GM12878 (cell line): ENCODE results near the gene DDX31. TPM values are rescaled to one million over a fixed set of nuclear protein-coding genes. Genes with fewer than 3 reads are reported as not detected.

Experiments
- DPF2 ChIP-seq: fragments of 450-650 bp; IDR thresholded peaks from 2 replicates; pipeline ENCODE4 v1.6.1; 2017; ENCODE audit warnings: mild to moderate bottlenecking
- polyA plus RNA-seq, 11 experiments: library from polyadenylated mRNA; depleted of rRNA in 4 of 11; unstranded in 6 of 11; stranded (reverse) in 5 of 11; fragments of >200 nt; fragmentation: Nextera tagmentation in 4 of 11; fragmentation: Illumina TruSeq in 1 of 11; extraction: Ambion mirVana in 4 of 11; extraction: Trizol in 1 of 11; gene quantifications; 1 replicate in 1 of 11; 2 replicates in 10 of 11; pipeline versions ENCODE4 v1.2.1 to v1.2.3, GENCODE V29; 2011 to 2016; ENCODE audit warnings: inconsistent platforms in 2 of 11, missing spikeins in 2 of 11, low read depth in 1 of 11
- total RNA-seq, 4 experiments: library from RNA; depleted of rRNA in 3 of 4; stranded (reverse); fragments of >200 nt in 3 of 4; fragmentation: Illumina TruSeq in 1 of 4; extraction: Trizol in 1 of 4; gene quantifications; 2 replicates each; pipeline versions ENCODE4 v1.2.1 to v1.2.3, GENCODE V29; 2013 to 2021
- TF ChIP-seq, protein P1 (sequence below): IDR thresholded peaks from 2 replicates; pipeline ENCODE4 v1.6.1; 2012; ENCODE audit warnings: improper control_type of control experiment, low read depth, low read length; ENCODE audit not compliant: insufficient replicate concordance
- TF ChIP-seq, protein P2 (sequence below): fragments of 450-650 bp; IDR thresholded peaks from 2 replicates; pipeline ENCODE4 v1.6.1; 2017; ENCODE audit warnings: borderline replicate concordance
- TF ChIP-seq, protein P3 (sequence below): fragments of 450-650 bp; IDR thresholded peaks from 2 replicates; pipeline ENCODE4 v1.6.1; 2017; ENCODE audit warnings: antibody characterized with exemption, mild to moderate bottlenecking, moderate library complexity

Gene DDX31
- total and polyA plus RNA-seq, 10 of the 15 experiments (the other 5 are each of a cell fraction or from before 2014, with no cell fraction given) = 12.1 to 30.8 (median 20.8) TPM

DNA sequence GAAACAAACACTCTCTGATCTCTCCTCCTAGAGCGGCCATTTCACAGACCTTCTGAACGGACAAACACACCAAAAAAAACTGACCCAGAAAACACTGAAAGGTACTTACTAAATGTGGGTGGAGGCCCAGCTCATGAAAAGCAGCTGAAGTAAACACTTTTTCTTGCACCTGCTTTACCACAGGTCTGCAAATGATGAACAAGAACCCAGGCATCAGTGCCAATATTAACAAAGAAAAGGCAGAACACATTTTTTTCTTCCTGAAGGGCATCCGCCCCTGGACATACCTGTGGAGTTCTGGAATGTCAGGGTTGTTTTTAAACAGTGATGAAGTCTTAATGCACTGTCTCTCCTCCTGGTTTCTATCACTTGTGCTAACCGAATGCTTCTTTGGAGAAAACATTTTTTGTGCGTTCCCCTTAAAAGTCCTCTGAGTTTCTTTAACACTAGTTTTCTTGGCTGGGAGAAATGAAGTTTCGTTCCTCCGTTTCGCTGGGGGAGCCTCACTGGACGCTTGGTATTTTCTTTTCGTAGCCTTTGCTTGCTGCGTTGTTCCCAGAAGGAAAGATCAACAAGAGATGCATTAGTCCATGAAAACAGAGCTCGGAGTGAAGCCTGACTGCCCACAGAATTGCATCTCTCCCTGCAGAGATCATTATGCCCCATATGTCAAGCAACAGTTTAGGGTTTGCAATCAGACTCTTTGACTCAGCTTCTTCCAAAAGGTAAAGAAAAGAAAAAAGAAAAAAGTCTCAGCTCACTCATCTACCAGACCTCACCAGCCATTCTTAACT is 7.4 kb downstream of the DDX31 start (continued):
- TF ChIP-seq, protein P1, sequence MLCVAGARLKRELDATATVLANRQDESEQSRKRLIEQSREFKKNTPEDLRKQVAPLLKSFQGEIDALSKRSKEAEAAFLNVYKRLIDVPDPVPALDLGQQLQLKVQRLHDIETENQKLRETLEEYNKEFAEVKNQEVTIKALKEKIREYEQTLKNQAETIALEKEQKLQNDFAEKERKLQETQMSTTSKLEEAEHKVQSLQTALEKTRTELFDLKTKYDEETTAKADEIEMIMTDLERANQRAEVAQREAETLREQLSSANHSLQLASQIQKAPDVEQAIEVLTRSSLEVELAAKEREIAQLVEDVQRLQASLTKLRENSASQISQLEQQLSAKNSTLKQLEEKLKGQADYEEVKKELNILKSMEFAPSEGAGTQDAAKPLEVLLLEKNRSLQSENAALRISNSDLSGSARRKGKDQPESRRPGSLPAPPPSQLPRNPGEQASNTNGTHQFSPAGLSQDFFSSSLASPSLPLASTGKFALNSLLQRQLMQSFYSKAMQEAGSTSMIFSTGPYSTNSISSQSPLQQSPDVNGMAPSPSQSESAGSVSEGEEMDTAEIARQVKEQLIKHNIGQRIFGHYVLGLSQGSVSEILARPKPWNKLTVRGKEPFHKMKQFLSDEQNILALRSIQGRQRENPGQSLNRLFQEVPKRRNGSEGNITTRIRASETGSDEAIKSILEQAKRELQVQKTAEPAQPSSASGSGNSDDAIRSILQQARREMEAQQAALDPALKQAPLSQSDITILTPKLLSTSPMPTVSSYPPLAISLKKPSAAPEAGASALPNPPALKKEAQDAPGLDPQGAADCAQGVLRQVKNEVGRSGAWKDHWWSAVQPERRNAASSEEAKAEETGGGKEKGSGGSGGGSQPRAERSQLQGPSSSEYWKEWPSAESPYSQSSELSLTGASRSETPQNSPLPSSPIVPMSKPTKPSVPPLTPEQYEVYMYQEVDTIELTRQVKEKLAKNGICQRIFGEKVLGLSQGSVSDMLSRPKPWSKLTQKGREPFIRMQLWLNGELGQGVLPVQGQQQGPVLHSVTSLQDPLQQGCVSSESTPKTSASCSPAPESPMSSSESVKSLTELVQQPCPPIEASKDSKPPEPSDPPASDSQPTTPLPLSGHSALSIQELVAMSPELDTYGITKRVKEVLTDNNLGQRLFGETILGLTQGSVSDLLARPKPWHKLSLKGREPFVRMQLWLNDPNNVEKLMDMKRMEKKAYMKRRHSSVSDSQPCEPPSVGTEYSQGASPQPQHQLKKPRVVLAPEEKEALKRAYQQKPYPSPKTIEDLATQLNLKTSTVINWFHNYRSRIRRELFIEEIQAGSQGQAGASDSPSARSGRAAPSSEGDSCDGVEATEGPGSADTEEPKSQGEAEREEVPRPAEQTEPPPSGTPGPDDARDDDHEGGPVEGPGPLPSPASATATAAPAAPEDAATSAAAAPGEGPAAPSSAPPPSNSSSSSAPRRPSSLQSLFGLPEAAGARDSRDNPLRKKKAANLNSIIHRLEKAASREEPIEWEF = no peak
- TF ChIP-seq, protein P2, sequence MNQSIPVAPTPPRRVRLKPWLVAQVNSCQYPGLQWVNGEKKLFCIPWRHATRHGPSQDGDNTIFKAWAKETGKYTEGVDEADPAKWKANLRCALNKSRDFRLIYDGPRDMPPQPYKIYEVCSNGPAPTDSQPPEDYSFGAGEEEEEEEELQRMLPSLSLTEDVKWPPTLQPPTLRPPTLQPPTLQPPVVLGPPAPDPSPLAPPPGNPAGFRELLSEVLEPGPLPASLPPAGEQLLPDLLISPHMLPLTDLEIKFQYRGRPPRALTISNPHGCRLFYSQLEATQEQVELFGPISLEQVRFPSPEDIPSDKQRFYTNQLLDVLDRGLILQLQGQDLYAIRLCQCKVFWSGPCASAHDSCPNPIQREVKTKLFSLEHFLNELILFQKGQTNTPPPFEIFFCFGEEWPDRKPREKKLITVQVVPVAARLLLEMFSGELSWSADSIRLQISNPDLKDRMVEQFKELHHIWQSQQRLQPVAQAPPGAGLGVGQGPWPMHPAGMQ = no peak
- no peak for TF ChIP-seq DPF2
- TF ChIP-seq, protein P3, sequence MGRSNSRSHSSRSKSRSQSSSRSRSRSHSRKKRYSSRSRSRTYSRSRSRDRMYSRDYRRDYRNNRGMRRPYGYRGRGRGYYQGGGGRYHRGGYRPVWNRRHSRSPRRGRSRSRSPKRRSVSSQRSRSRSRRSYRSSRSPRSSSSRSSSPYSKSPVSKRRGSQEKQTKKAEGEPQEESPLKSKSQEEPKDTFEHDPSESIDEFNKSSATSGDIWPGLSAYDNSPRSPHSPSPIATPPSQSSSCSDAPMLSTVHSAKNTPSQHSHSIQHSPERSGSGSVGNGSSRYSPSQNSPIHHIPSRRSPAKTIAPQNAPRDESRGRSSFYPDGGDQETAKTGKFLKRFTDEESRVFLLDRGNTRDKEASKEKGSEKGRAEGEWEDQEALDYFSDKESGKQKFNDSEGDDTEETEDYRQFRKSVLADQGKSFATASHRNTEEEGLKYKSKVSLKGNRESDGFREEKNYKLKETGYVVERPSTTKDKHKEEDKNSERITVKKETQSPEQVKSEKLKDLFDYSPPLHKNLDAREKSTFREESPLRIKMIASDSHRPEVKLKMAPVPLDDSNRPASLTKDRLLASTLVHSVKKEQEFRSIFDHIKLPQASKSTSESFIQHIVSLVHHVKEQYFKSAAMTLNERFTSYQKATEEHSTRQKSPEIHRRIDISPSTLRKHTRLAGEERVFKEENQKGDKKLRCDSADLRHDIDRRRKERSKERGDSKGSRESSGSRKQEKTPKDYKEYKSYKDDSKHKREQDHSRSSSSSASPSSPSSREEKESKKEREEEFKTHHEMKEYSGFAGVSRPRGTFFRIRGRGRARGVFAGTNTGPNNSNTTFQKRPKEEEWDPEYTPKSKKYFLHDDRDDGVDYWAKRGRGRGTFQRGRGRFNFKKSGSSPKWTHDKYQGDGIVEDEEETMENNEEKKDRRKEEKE = no peak
